HL-60/S4 treated with retinoic acid at 250 ng/mL for 4 days and 3 days (cell line): Measurements from ENCODE around the gene PCDHB9.
"Not testable (repeated sequence)": the region's sequence is repeated elsewhere in the genome, so short reads cannot be mapped to it uniquely, and the experiment has no call there.

Source experiments
- in situ Hi-C: fragments of 300-500 bp; cut with MboI; formaldehyde crosslinking; loops from 2 replicates; pipeline ENCODE4 v1.7.0; 2022; ENCODE audit warnings: low sequenced_read_pairs

Gene PCDHB9

GRCh38 chr5:141186897-141187512 is at the start of gene PCDHB9:
TSS of gene PCDHB9 (plus strand) at chr5:141187161. CDS start at chr5:141187319, 158 bp downstream.
- in situ Hi-C loops, result loop anchor here (25.0 kb wide), 1 partner anchor 375 kb away; no protein-coding TSS in a partner anchor

GRCh38 chr5:141137346-141137745 is 49.6 kb upstream of the PCDHB9 start:
- in situ Hi-C loops, result not testable (repeated sequence)

- in situ Hi-C loops, result no loop called here
Observed at GRCh38 chr5:141149812-141150211, 37.1 kb upstream of the PCDHB9 start, which contains the start of gene PCDHB6. TSS of gene PCDHB6 (plus strand) at chr5:141150057. CDS start at chr5:141150258, 201 bp downstream.

- in situ Hi-C loops, result no loop called here
Observed at GRCh38 chr5:141150224-141150992, 36.6 kb upstream of the PCDHB9 start.

GRCh38 chr5:141150993-141151325 is 36.0 kb upstream of the PCDHB9 start:
- in situ Hi-C loops, result no loop called here

GRCh38 chr5:141151632-141152031 is 35.3 kb upstream of the PCDHB9 start:
- in situ Hi-C loops, result not testable (repeated sequence)

- in situ Hi-C loops, result not testable (repeated sequence)
Observed at GRCh38 chr5:141152096-141152495, 34.9 kb upstream of the PCDHB9 start.

- in situ Hi-C loops, result no loop called here
Observed at GRCh38 chr5:141155540-141156374, 31.2 kb upstream of the PCDHB9 start.

- in situ Hi-C loops, result not testable (repeated sequence)
Observed at GRCh38 chr5:141157356-141157755, 29.6 kb upstream of the PCDHB9 start.

- in situ Hi-C loops, result not testable (repeated sequence)
Observed at GRCh38 chr5:141157901-141158300, 29.1 kb upstream of the PCDHB9 start.

- in situ Hi-C loops, result no loop called here
Observed at GRCh38 chr5:141172381-141173204, 14.4 kb upstream of the PCDHB9 start, which contains the start of gene PCDHB7. TSS of gene PCDHB7 (plus strand) at chr5:141172644. CDS start at chr5:141172836, 192 bp downstream.

- in situ Hi-C loops, result loop anchor here (25.0 kb wide), 1 partner anchor 388 kb away; no protein-coding TSS in a partner anchor
Observed at GRCh38 chr5:141174291-141175104, 12.5 kb upstream of the PCDHB9 start.

- in situ Hi-C loops, result loop anchor here (25.0 kb wide), 1 partner anchor 386 kb away; no protein-coding TSS in a partner anchor
Observed at GRCh38 chr5:141175933-141176332, 11.0 kb upstream of the PCDHB9 start.

- in situ Hi-C loops, result loop anchor here (25.0 kb wide), 1 partner anchor 385 kb away; no protein-coding TSS in a partner anchor
Observed at GRCh38 chr5:141177577-141178191, 9.3 kb upstream of the PCDHB9 start, which contains the start of gene PCDHB8. TSS of gene PCDHB8 (plus strand) at chr5:141177790. CDS start at chr5:141178035, 245 bp downstream.

GRCh38 chr5:141179371-141179770 is 7.6 kb upstream of the PCDHB9 start:
- in situ Hi-C loops, result loop anchor here (25.0 kb wide), 1 partner anchor 383 kb away; no protein-coding TSS in a partner anchor

GRCh38 chr5:141179876-141180275 is 7.1 kb upstream of the PCDHB9 start:
- in situ Hi-C loops, result loop anchor here (25.0 kb wide), 1 partner anchor 382 kb away; no protein-coding TSS in a partner anchor

- in situ Hi-C loops, result loop anchor here (25.0 kb wide), 1 partner anchor 382 kb away; no protein-coding TSS in a partner anchor
Observed at GRCh38 chr5:141180313-141180712, 6.6 kb upstream of the PCDHB9 start.

GRCh38 chr5:141182248-141182647 is 4.7 kb upstream of the PCDHB9 start, which contains the start of gene PCDHB16:
TSS of gene PCDHB16 (plus strand) at chr5:141182387. CDS start at chr5:141182560, 173 bp downstream.
- in situ Hi-C loops, result loop anchor here (25.0 kb wide), 1 partner anchor 380 kb away; no protein-coding TSS in a partner anchor
